Lower lobe of right lung (tissue), 2 donors: ENCODE measurements around the gene RAB40C. TPM values are rescaled to one million over a fixed set of nuclear protein-coding genes. Genes with fewer than 3 reads are reported as not detected.

Experiments used
- ATAC-seq, 2 donors: fragments of 200-7000 bp; cut with Tn5 transposase; one replicate each; pipeline ENCODE4 v1.9.1; 2020 to 2022; ENCODE audit warnings: mild to moderate bottlenecking in 2 of 2, moderate library complexity in 2 of 2
- DNase-seq: peaks from one replicate; pipeline ENCODE4 v3.0.0-alpha.2; 2020
- H3K27ac ChIP-seq: fragments of 200-600 bp; one replicate; pipeline ENCODE4 v1.8.0; 2022
- H3K27me3 ChIP-seq: fragments of 200-600 bp; one replicate; pipeline ENCODE4 v1.8.0; 2022; ENCODE audit warnings: low read depth
- H3K36me3 ChIP-seq: fragments of 200-600 bp; one replicate; pipeline ENCODE4 v1.8.0; 2022; ENCODE audit warnings: mild to moderate bottlenecking
- H3K4me1 ChIP-seq: fragments of 200-600 bp; one replicate; pipeline ENCODE4 v1.8.0; 2022
- H3K4me3 ChIP-seq: fragments of 200-600 bp; one replicate; pipeline ENCODE4 v1.8.0; 2022; ENCODE audit warnings: mild to moderate bottlenecking
- H3K9me3 ChIP-seq: fragments of 200-600 bp; one replicate; pipeline ENCODE4 v1.8.0; 2022
- CTCF ChIP-seq: fragments of 200-600 bp; IDR thresholded peaks from one replicate; pipeline ENCODE4 v1.8.0; 2022; ENCODE audit warnings: antibody characterized with exemption, mild to moderate bottlenecking
- intact Hi-C: fragments of 100-400 bp; cut with DNase I; formaldehyde crosslinking; loops from one replicate; pipeline ENCODE4 v1.11.0; 2022
- total RNA-seq: library from RNA; stranded (reverse); fragmentation: NEBNext Ultra II Directional; extraction: Animal tissue kit (Norgen Biotek cat#: 25700); gene quantifications from one replicate; pipeline ENCODE4 v1.2.1, GENCODE V29; 2021
- donor health status: DM: no; HTN: yes; CAD: no; lungs with severe emphysema.

RAB40C gene
- total RNA-seq, 1 donor from 2014 or later: 40.1 TPM

DNA sequence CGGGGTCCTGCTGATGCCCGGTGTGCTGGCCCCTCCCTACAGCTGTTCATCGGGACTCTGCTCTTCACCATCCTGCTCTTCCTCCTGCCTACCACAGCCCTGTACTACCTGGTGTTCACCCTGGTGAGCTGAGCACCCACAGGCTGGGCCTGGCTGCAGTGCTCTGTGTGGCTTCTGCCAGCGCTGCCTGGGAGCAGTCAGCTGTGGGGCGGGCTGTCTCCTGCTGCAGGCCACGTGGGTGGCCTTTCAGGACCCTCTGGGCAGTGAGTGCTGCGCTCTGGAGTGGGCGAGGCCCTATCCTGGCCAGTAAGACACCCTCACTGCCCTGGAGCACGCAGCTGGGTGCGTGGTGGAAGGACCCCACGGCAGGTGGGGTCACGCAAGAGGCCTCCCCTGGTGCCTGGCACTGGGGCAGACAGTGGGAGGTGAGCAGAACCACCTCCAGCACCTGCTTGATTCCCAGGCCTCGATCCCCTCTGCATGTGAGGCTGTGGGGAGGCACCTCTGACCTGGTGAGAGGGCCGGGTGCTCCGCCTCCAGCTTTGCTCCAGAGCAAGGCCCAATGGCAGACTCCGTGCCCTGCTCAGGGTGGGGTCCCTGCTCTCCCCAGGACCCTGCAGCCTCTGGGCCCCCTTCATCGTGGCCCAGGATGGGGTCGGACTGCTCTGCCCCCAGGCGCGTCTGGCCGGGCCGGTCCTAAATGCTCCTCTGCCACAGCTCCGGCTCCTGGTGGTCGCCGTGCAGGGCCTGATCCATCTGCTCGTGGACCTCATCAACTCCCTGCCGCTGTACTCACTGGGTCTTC lies 9.5 kb upstream of the RAB40C start:
- intact Hi-C loops: no loop called here
- no peak for TF ChIP-seq CTCF
- Histone ChIP-seq H3K9me3 (no peaks in the 10 kb centered on the region), H3K27me3 (no peaks in the 10 kb centered on the region), H3K27ac (no peak overlapping the region), H3K36me3 (peaks cover 19% of the 10 kb centered on the region), H3K4me3 (no peak overlapping the region), H3K4me1 (peaks cover under 1% of the 10 kb centered on the region)
- ATAC-seq (no peak), DNase-seq (no peak)

GRCh38 chr16:580946-581498 lies 8.8 kb upstream of the RAB40C start:
- ATAC-seq (no peak), DNase-seq (no peak)
- intact Hi-C loops: no loop called here
- TF ChIP-seq CTCF: no peak
- Histone ChIP-seq H3K4me1 (peaks cover 5% of the 10 kb centered on the region), H3K27ac (no peak overlapping the region), H3K4me3 (no peak overlapping the region), H3K9me3 (no peaks in the 10 kb centered on the region), H3K36me3 (peaks cover 12% of the 10 kb centered on the region), H3K27me3 (no peaks in the 10 kb centered on the region)

- Histone ChIP-seq H3K36me3 (peaks cover 11% of the 10 kb centered on the region), H3K4me3 (no peak overlapping the region), H3K9me3 (no peaks in the 10 kb centered on the region), H3K4me1 (peaks cover 10% of the 10 kb centered on the region), H3K27me3 (no peaks in the 10 kb centered on the region), H3K27ac (no peak overlapping the region)
- no peak for DNase-seq
- intact Hi-C loops: no loop called here
- no peak for ATAC-seq
- no peak for TF ChIP-seq CTCF
These were observed 7.7 kb upstream of the RAB40C start for GRCh38 chr16:582218-582613.

DNA sequence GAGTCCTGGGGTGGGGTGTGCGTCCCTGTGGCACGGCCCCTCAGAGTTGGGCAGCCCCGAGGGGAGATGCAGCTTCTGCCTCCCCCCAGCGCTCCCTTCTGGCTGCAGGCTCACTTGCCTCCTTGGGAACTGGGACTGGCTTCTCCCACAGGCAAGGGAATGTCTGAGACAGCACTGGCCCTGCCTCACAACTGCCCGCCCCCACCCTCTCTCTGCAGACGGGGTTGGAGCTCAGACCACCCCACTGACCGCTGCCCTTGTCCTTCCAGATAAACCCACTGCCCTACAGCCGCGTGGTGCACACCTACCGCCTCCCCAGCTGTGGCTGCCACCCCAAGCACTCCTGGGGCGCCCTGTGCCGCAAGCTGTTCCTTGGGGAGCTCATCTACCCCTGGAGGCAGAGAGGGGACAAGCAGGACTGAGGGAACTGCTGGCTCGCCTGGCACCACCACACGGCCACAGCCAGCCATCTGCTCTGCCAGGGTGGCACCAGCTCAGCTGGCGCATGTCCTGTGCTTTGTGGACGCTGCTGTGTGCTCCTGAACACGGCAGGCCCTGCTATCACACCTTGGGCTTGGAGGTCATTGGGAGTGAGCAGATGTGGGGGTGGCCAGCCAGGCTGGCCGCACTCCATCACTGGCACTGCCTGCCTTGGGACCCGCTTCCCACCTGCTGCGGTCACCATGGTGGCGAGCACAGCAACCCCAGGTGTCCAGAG lies 7.1 kb upstream of the RAB40C start:
- no peaks in the 10 kb centered on the region for H3K9me3 ChIP-seq
- no peak overlapping the region for H3K27ac ChIP-seq
- intact Hi-C loops: no loop called here
- H3K4me3 ChIP-seq: no peak overlapping the region
- H3K36me3 ChIP-seq: peaks cover 11% of the 10 kb centered on the region
- ATAC-seq (no peak), DNase-seq (no peak)
- H3K27me3 ChIP-seq: no peaks in the 10 kb centered on the region
- peaks cover 15% of the 10 kb centered on the region for H3K4me1 ChIP-seq
- no peak for TF ChIP-seq CTCF

- DNase-seq: no peak
- intact Hi-C loops: no loop called here
- ATAC-seq: no peak
- no peak overlapping the region for H3K27ac ChIP-seq
- no peaks in the 10 kb centered on the region for H3K27me3 ChIP-seq
- H3K36me3 ChIP-seq: peaks cover 11% of the 10 kb centered on the region
- TF ChIP-seq CTCF: no peak
- no peak overlapping the region for H3K4me3 ChIP-seq
- peaks cover 22% of the 10 kb centered on the region for H3K4me1 ChIP-seq
- no peaks in the 10 kb centered on the region for H3K9me3 ChIP-seq
These were observed 6.4 kb upstream of the RAB40C start for GRCh38 chr16:583470-583814.
